Upper lobe of left lung (tissue), 4 donors: ENCODE data around the gene RMRP.

Source experiments
- EP300 ChIP-seq, 4 donors: sonication (generic); formaldehyde crosslinking; IDR thresholded peaks; one replicate each; pipeline ENCODE4 v1.5.1; 2017; ENCODE audit warnings: antibody characterized with exemption in 4 of 4, control low read depth in 2 of 4
- POLR2A ChIP-seq, 4 donors: fragments of 450-650 bp; IDR thresholded peaks; one replicate each; pipeline ENCODE4 v1.5.1; 2016 to 2017; ENCODE audit warnings: antibody characterized with exemption in 4 of 4, mild to moderate bottlenecking in 2 of 4
- POLR2AphosphoS5 ChIP-seq, 2 donors: sonication (generic); formaldehyde crosslinking; IDR thresholded peaks; one replicate each; pipeline ENCODE4 v1.5.1; 2017; ENCODE audit warnings: antibody characterized with exemption in 2 of 2
- TF ChIP-seq, protein P1 (sequence below), 6 experiments: fragments of 450-650 bp in 4 of 6; fragments of 200-600 bp in 2 of 6; sonication (generic) in 2 of 6; IDR thresholded peaks; one replicate each; pipeline ENCODE4 v1.5.1; 2016 to 2019; ENCODE audit warnings: antibody characterized with exemption in 6 of 6

DNA sequence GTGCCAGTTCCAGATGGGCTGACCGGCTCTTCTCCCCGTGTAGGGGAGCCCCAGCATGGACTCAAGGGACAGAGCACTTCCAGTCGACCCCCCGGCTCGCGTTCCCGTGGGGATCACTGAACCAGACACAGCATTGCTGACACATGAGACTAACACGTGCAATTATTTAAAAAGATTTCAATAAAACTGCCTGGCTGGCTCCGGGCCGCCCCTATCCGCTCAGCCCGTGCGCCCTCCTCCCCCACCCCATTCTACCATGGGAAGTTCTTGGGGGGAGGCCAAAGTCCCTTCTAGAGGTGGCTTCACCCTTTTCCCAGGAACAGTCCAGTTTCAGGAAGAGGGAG, 48.0 kb downstream of the RMRP start:
- TF ChIP-seq, protein P1, sequence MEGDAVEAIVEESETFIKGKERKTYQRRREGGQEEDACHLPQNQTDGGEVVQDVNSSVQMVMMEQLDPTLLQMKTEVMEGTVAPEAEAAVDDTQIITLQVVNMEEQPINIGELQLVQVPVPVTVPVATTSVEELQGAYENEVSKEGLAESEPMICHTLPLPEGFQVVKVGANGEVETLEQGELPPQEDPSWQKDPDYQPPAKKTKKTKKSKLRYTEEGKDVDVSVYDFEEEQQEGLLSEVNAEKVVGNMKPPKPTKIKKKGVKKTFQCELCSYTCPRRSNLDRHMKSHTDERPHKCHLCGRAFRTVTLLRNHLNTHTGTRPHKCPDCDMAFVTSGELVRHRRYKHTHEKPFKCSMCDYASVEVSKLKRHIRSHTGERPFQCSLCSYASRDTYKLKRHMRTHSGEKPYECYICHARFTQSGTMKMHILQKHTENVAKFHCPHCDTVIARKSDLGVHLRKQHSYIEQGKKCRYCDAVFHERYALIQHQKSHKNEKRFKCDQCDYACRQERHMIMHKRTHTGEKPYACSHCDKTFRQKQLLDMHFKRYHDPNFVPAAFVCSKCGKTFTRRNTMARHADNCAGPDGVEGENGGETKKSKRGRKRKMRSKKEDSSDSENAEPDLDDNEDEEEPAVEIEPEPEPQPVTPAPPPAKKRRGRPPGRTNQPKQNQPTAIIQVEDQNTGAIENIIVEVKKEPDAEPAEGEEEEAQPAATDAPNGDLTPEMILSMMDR (IDR thresholded peaks at IDR 0.05): no peak
- TF ChIP-seq POLR2A (IDR thresholded peaks at IDR 0.05): no peak
- TF ChIP-seq EP300 (IDR thresholded peaks at IDR 0.05): no peak
- TF ChIP-seq POLR2AphosphoS5 (IDR thresholded peaks at IDR 0.05): no peak
